LNCaP clone FGC (cell line): ENCODE data around the gene CBL.

ENCODE experiments used
- DNase-seq: peaks from one replicate; pipeline ENCODE4 v3.0.0-alpha.2; 2011; ENCODE audit warnings: low read depth
- H3K4me3 ChIP-seq: 2 replicates; pipeline ENCODE4 v1.5.1; 2011; ENCODE audit warnings: mild to moderate bottlenecking, low read depth, low read length, control low read depth
- TF ChIP-seq, protein P1 (sequence below): IDR thresholded peaks from 2 replicates; pipeline ENCODE4 v1.5.1; 2012; ENCODE audit warnings: mild to moderate bottlenecking; ENCODE audit not compliant: control insufficient read depth, insufficient read depth; ENCODE audit errors: extremely low read depth

The CBL gene

DNA sequence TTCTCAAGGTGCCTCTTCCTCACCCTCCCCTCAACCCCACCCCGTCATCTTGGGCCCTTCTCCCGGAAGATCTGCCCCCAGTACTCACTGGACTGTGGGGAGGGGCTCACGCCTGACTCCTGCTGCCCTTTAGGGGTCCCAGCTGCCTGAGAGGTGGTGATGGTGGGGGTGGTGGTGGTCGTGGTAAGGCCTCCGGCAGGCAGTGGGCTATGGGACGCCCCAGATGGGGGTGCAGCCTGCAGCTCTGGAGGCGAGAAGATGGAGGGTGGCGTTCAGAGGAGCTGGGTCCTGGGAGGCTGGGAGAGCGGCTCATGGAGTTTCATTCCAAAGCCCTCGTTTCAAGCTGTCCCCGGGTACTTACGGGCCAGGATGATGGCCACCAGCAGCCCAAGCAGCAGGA lies 139.5 kb downstream of the CBL start:
- H3K4me3 ChIP-seq, result no peak overlapping the region
- TF ChIP-seq, protein P1, sequence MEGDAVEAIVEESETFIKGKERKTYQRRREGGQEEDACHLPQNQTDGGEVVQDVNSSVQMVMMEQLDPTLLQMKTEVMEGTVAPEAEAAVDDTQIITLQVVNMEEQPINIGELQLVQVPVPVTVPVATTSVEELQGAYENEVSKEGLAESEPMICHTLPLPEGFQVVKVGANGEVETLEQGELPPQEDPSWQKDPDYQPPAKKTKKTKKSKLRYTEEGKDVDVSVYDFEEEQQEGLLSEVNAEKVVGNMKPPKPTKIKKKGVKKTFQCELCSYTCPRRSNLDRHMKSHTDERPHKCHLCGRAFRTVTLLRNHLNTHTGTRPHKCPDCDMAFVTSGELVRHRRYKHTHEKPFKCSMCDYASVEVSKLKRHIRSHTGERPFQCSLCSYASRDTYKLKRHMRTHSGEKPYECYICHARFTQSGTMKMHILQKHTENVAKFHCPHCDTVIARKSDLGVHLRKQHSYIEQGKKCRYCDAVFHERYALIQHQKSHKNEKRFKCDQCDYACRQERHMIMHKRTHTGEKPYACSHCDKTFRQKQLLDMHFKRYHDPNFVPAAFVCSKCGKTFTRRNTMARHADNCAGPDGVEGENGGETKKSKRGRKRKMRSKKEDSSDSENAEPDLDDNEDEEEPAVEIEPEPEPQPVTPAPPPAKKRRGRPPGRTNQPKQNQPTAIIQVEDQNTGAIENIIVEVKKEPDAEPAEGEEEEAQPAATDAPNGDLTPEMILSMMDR, result no peak
- DNase-seq, result no peak

DNA sequence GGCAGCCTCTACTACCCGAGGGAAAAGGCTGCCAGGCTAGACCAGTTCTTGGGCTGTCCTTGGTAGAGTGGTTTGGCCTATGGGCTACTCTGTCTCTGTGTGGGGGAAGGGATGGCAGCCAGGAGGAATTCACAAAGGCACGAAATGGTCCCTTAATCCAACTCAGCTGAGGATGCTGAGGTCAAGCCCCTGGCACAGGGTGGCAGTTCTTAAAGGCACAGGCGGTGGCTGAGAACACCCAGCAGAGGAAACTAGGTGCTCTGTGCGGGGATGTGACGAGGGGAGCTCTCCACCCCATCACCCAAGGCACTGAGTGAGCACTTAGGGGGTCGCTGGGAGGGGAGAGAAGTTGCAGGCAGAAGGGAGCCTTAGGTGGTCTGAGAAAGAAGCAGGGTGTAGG lies 140.5 kb downstream of the CBL start, which contains the start of gene MFRP:
MFRP (minus strand) TSS at position 101 of the 400 bp plus-strand sequence. CDS start 192 bp downstream, outside the sequence.
- H3K4me3 ChIP-seq, result no peak within 1 kb of the TSS

DNA sequence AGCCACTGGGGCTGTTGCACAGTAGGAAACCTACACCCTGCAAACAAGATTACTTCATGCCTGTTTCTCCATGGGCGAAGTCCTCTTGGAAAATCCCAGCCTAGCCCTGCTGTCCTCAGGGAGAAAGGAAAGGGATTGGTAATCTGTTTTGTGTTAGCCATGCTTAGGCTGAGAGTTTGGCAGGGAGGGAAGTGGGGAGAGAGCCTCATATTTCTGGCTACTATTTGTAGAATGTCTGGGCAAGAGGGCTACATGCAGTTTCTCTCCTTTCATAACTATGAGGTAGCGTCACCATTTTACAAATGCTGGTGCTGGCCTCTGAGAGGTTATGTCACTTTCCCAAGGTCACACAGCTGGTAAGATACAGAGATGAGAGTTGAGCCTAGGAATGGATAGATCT lies 141.1 kb downstream of the CBL start:
- H3K4me3 ChIP-seq, result no peak overlapping the region
- no peak for DNase-seq
- TF ChIP-seq, protein P1, result no peak

More for the DNA sequence above, 140.5 kb downstream of the CBL start, which contains the start of gene MFRP:
- TF ChIP-seq, protein P1, result no peak
- DNase-seq, result no peak

DNA sequence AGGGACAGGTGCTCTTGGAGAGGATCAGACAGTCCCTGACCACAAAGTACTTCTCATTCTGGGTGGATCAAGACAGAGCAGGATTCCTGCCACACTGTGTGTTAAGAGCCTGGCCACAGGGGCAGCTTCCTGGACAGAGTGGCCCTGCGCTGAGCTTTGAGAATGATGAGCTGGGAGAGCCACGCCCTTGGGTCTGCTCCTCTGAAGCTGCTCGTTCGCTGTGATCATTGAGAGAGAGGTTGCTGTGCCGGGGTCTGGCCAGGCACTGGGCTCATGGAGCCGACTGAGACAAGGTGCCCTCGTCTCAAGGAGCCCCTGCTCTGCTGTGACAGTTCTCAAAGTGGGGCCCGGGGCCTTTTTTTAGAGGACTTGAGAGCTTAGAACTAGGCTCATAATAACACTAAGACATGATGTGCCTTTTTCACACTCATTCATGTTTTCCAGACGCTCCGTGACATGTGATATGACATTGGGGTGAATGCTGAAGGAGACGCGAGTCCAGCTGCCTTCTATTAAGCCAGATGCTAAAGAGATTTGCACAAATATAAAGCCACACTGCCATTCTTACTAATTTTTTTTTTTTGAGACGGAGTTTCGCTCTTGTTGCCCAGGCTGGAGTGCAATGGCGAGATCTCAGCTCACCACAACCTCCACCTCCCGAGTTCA lies 141.9 kb downstream of the CBL start:
- TF ChIP-seq, protein P1, result no peak
- DNase-seq, result no peak
- H3K4me3 ChIP-seq, result no peak overlapping the region

DNA sequence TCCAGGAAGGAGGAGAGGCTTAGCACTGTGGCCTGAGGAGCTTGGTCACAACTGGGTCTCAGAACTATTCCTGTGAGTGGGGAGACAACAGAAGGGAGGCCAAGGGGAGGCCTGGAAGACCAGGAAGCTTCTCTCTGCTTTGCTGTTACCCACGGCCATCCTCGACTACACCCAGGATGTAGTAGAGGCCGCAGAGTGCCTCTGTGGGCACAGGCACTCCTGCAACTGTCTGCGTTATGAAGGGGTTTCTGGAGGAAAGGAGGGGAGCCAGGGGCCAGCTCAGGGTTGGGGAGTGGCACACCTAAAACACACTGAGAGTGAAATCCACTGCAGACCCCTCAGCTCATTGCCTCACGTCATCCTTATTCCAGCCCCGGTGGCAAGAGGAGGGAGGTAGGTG lies 144.2 kb downstream of the CBL start:
- no peak for DNase-seq
- TF ChIP-seq, protein P1, result no peak
- H3K4me3 ChIP-seq, result no peak overlapping the region

DNA sequence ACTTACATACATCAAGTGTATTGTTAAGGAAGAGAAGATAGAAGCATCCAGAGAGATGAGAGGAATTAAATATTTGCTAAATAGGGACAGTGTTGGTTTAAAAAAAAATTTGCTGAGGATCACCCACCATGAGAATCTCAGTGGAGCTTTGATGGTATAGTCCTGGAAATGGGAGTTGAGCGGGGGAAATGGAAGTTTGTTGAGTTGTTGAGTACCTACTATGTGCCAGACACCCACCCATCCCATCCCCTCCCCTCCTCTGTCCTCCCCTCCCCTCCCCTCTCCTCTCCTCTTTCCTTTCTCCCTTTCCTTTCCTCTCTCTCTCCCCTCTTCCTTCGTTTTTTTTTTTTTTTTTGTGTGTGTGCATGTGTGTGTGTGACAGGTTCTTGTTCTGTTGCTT lies 145.1 kb downstream of the CBL start:
- no peak overlapping the region for H3K4me3 ChIP-seq
- no peak for DNase-seq
- TF ChIP-seq, protein P1, result no peak

DNA sequence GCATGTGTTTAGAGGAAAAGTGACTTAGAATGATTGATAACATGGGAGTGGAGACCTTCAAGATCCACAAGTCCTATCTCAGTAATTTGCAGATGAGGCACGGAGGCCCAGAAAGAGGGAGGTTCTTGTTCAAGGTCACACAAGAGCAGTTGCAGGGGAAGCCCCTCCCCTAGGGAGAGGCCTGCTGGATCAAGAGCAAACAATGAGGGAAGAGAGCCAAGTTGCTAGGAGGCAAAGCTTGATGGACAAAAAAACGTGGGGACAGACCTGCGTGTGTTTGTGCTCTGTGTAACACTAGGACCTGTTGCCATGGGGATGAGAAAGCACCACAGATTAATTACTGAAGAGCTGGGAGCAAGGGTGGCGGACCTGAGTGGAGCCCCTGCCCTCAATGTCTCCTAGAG lies 146.7 kb downstream of the CBL start:
- DNase-seq, result peak; percentile 44
- H3K4me3 ChIP-seq, result no peak overlapping the region
- TF ChIP-seq, protein P1, result no peak
